SH-SY5Y (cell line): Measurements from ENCODE around the gene ARL16.

Experiments used
- GATA2 ChIP-seq: IDR thresholded peaks from 2 replicates; pipeline ENCODE4 v1.6.1; 2011; ENCODE audit warnings: mild to moderate bottlenecking, low read depth, low read length
- GATA3 ChIP-seq: IDR thresholded peaks from 2 replicates; pipeline ENCODE4 v1.6.1; 2011; ENCODE audit warnings: low read depth, mild to moderate bottlenecking, low read length, moderate library complexity

DNA sequence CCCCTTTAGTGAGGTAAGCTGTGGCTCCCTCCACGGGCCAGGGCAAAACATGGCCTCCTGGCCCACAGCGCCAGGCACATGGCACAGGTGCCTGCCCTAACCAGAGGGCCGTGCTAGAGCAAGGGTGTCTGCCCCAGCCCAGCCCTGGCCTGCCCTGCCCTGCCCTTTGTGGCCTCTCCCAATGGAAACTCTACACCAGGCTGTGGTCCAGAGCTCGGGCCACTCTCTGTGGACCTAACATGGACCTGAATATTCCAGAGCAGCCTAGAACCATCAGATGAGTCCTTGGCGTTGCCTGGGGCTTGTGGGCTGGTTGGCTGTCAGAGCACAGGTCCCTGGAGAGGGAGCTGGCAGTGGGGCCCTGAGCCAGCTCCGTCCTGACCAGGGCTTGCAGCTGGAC is 11.6 kb upstream of the ARL16 start:
- TF ChIP-seq GATA3 (no peak), GATA2 (no peak)
